Stimulated activated CD8-positive, alpha-beta memory T cell treated with anti-CD3 and anti-CD28 coated beads, Interleukin-4, amount 100 ng/mL, for 48 hours (primary cell): ENCODE data around the gene CST9.
A peak's percentile ranks its signal among the peaks of the same experiment; 100 is the strongest.
"Not testable (repeated sequence)": the region's sequence is repeated elsewhere in the genome, so short reads cannot be mapped to it uniquely, and the experiment has no call there.

ENCODE experiments used
- DNase-seq: peaks from one replicate; pipeline ENCODE4 v3.0.0-alpha.2; 2020

Gene CST9

GRCh38 chr20:23622401-23622800 lies 16.7 kb upstream of the CST9 start:
- not testable (repeated sequence) for DNase-seq

- DNase-seq, result not testable (repeated sequence)
These were observed 15.1 kb upstream of the CST9 start for GRCh38 chr20:23620670-23621386.

GRCh38 chr20:23614163-23614562 lies 8.4 kb upstream of the CST9 start:
- no peak for DNase-seq

GRCh38 chr20:23613676-23614075 lies 8.0 kb upstream of the CST9 start:
- DNase-seq, result no peak

GRCh38 chr20:23612396-23612795 lies 6.7 kb upstream of the CST9 start:
- no peak for DNase-seq

- no peak for DNase-seq
These were observed 3.9 kb upstream of the CST9 start for GRCh38 chr20:23609486-23610109.

GRCh38 chr20:23608251-23608846 lies 2.6 kb upstream of the CST9 start:
- no peak for DNase-seq

GRCh38 chr20:23607497-23608245 lies 2.0 kb upstream of the CST9 start:
- no peak for DNase-seq

GRCh38 chr20:23606652-23607049 lies 934 bp upstream of the CST9 start:
- DNase-seq, result peak; percentile 86

- DNase-seq, result no peak
These were observed 1.4 kb downstream of the CST9 start for GRCh38 chr20:23604306-23604705.

- no peak for DNase-seq
These were observed 2.4 kb downstream of the CST9 start for GRCh38 chr20:23603321-23603720.

- DNase-seq, result no peak
These were observed 3.0 kb downstream of the CST9 start for GRCh38 chr20:23602699-23603098.

- no peak for DNase-seq
These were observed 3.5 kb downstream of the CST9 start for GRCh38 chr20:23602241-23602640.

- no peak for DNase-seq
These were observed 4.0 kb downstream of the CST9 start for GRCh38 chr20:23601715-23602114.

GRCh38 chr20:23598481-23598880 lies 7.2 kb downstream of the CST9 start:
- DNase-seq, result no peak

- no peak for DNase-seq
These were observed 9.0 kb downstream of the CST9 start for GRCh38 chr20:23596579-23597250.

- no peak for DNase-seq
These were observed 9.8 kb downstream of the CST9 start for GRCh38 chr20:23595941-23596340.

GRCh38 chr20:23588434-23589403 lies 17.0 kb downstream of the CST9 start:
- DNase-seq, result no peak

GRCh38 chr20:23587631-23588030 lies 18.1 kb downstream of the CST9 start:
- no peak for DNase-seq

GRCh38 chr20:23586735-23587525 lies 18.8 kb downstream of the CST9 start:
- DNase-seq, result no peak
